PC-9 (cell line): Measurements from ENCODE around the gene ASMT. TPM values are rescaled to one million over a fixed set of nuclear protein-coding genes. Genes with fewer than 3 reads are reported as not detected.
"Not testable (repeated sequence)": the region's sequence is repeated elsewhere in the genome, so short reads cannot be mapped to it uniquely, and the experiment has no call there.

Experiments used
- BruUV-seq: library from RNA; stranded (reverse); fragments of 400-500 nt; replicated peaks from 2 replicates; lab custom pipeline; 2021; lab: Mats Ljungman, UMichigan
- CTCF ChIA-PET: fragments of 300-600 bp; sonication (Branson Sonifier 250); formaldehyde crosslinking; loops from one replicate; lab custom pipeline; 2022; ENCODE audit warnings: antibody characterized with exemption; lab: Charles Lee
- POLR2A ChIA-PET: fragments of 300-600 bp; sonication (Branson Sonifier 250); formaldehyde crosslinking; loops from one replicate; lab custom pipeline; 2022; ENCODE audit warnings: antibody characterized with exemption; ENCODE audit not compliant: unreplicated experiment; lab: Charles Lee
- DNase-seq, 2 experiments: peaks; one replicate each; pipeline versions ENCODE4 v3.0.0 to v3.0.0-alpha.2; 2015 to 2022; ENCODE audit warnings: mixed read lengths in 1 of 2
- H2AFZ ChIP-seq: fragments of 200-600 bp; sonication (generic); 2 replicates; pipeline ENCODE4 v1.8.1; 2017; ENCODE audit warnings: antibody characterized with exemption
- H3F3A ChIP-seq: fragments of 200-600 bp; sonication (generic); 2 replicates; pipeline ENCODE4 v1.8.1; 2017; ENCODE audit warnings: antibody characterized with exemption, mild to moderate bottlenecking, low read depth; ENCODE audit not compliant: insufficient read depth
- H3K27ac ChIP-seq: fragments of 200-600 bp; sonication (generic); 2 replicates; pipeline ENCODE4 v1.6.1; 2016; ENCODE audit warnings: mixed run types
- H3K27me3 ChIP-seq: fragments of 200-600 bp; sonication (generic); 2 replicates; pipeline ENCODE4 v1.6.1; 2016; ENCODE audit warnings: low read depth, mixed run types; ENCODE audit not compliant: insufficient read depth
- H3K36me3 ChIP-seq: fragments of 200-600 bp; sonication (generic); 2 replicates; pipeline ENCODE4 v1.6.1; 2016; ENCODE audit warnings: low read depth, mixed run types
- H3K4me1 ChIP-seq: fragments of 200-600 bp; sonication (generic); replicated peaks from 2 replicates; pipeline ENCODE4 v1.6.1; 2016; ENCODE audit warnings: mixed run types; ENCODE audit not compliant: insufficient read depth
- H3K4me2 ChIP-seq: fragments of 200-600 bp; sonication (generic); 2 replicates; pipeline ENCODE4 v1.6.1; 2017; ENCODE audit warnings: mixed run types
- H3K4me3 ChIP-seq: fragments of 200-600 bp; sonication (generic); 2 replicates; pipeline ENCODE4 v1.6.1; 2016; ENCODE audit warnings: mixed run types
- H3K79me2 ChIP-seq: fragments of 200-600 bp; sonication (generic); 2 replicates; pipeline ENCODE4 v1.6.1; 2017; ENCODE audit warnings: low read depth, mixed run types
- H3K9me2 ChIP-seq: fragments of 200-600 bp; sonication (generic); 2 replicates; pipeline ENCODE4 v1.8.1; 2017; ENCODE audit warnings: mild to moderate bottlenecking; ENCODE audit not compliant: insufficient read depth
- H3K9me3 ChIP-seq: fragments of 200-600 bp; sonication (generic); 2 replicates; pipeline ENCODE4 v1.8.1; 2016; ENCODE audit warnings: low read depth; ENCODE audit not compliant: insufficient read depth
- H4K20me1 ChIP-seq: fragments of 200-600 bp; sonication (generic); 2 replicates; pipeline ENCODE4 v1.8.1; 2017; ENCODE audit not compliant: insufficient read depth
- CTCF ChIP-seq: fragments of 200-600 bp; sonication (generic); conservative IDR thresholded peaks from 2 replicates; pipeline ENCODE4 v1.6.1; 2017; ENCODE audit warnings: mixed run types, antibody characterized with exemption, mild to moderate bottlenecking, moderate library complexity
- EZH2 ChIP-seq: fragments of 200-600 bp; sonication (generic); IDR thresholded peaks from 2 replicates; pipeline ENCODE4 v1.8.0; 2017; ENCODE audit warnings: antibody characterized with exemption, low read depth
- intact Hi-C: fragments of 100-400 bp; cut with micrococcal nuclease; formaldehyde crosslinking; loops from one replicate; pipeline ENCODE4 v1.10.0; 2022; ENCODE audit not compliant: unreplicated experiment
- total RNA-seq: library from RNA; stranded (reverse); gene quantifications from 2 replicates; pipeline ENCODE4 v1.2.3, GENCODE V29; 2021

ASMT gene
- total RNA-seq, 1 experiment from 2014 or later, result not detected

- H3K36me3 ChIP-seq, H3K4me1 ChIP-seq, BruUV-seq, H4K20me1 ChIP-seq, H2AFZ ChIP-seq, H3K9me3 ChIP-seq, H3K9me2 ChIP-seq, H3K4me2 ChIP-seq, H3K79me2 ChIP-seq, H3F3A ChIP-seq, POLR2A ChIA-PET, CTCF ChIA-PET, intact Hi-C loops, DNase-seq, H3K4me3 ChIP-seq, H3K27ac ChIP-seq: not testable (repeated sequence)
- H3K27me3 ChIP-seq, result peaks cover 28% of the 10 kb centered on the region
Observed at GRCh38 chrX:1684883-1685282, 70.0 kb downstream of the ASMT start.

- not testable (repeated sequence) for BruUV-seq, H3K4me2 ChIP-seq, DNase-seq
Observed at GRCh38 chrX:1685444-1685880, 70.6 kb downstream of the ASMT start.

GRCh38 chrX:1686642-1687041 is 71.8 kb downstream of the ASMT start:
- Histone ChIP-seq H3K4me1 (no peaks in the 10 kb centered on the region), H3K4me2 (no peak overlapping the region), H3K4me3 (no peak overlapping the region), H3K27ac (no peak overlapping the region), H3K27me3 (peaks cover 19% of the 10 kb centered on the region), H3F3A (no peaks in the 10 kb centered on the region), H4K20me1 (no peaks in the 10 kb centered on the region), H3K79me2 (no peaks in the 10 kb centered on the region), H3K9me2 (no peaks in the 10 kb centered on the region), H2AFZ (no peak overlapping the region), H3K36me3 (no peaks in the 10 kb centered on the region), H3K9me3 (no peaks in the 10 kb centered on the region)
- ChIA-PET POLR2A (no interaction called here), CTCF (no interaction called here)
- DNase-seq, result no peak
- BruUV-seq, result no TSS peak
- TF ChIP-seq EZH2 (no peak), CTCF (no peak)
- intact Hi-C loops, result no loop called here

More at GRCh38 chrX:1685444-1685880, 70.6 kb downstream of the ASMT start:
- H3K9me3 ChIP-seq, H3K27ac ChIP-seq, intact Hi-C loops, H3K9me2 ChIP-seq, H3K36me3 ChIP-seq, H3K79me2 ChIP-seq, H4K20me1 ChIP-seq, CTCF ChIA-PET, H3F3A ChIP-seq, H2AFZ ChIP-seq, POLR2A ChIA-PET, H3K4me1 ChIP-seq, H3K4me3 ChIP-seq: not testable (repeated sequence)
- H3K27me3 ChIP-seq, result peaks cover 22% of the 10 kb centered on the region

Other genes starting within 250 kb of the ASMT start
- 178 and 212 TPM in 2 replicates for gene SLC25A6, start 222.9 kb upstream of the ASMT start, total RNA-seq
- gene ASMTL, start 162.2 kb upstream of the ASMT start, total RNA-seq, result 42.7 and 55.4 TPM in 2 replicates
- gene P2RY8, start 77.9 kb upstream of the ASMT start, total RNA-seq, result not detected in 2 replicates
- gene AKAP17A, start 23.5 kb upstream of the ASMT start, total RNA-seq, result 28.3 and 29.2 TPM in 2 replicates